ENCODE measurements around the gene R3HDM2.

GRCh38 chr12:57299514-57300016, 131.3 kb downstream of the R3HDM2 start:
- TF ChIP-seq CTCF (IDR thresholded peaks at IDR 0.05) (no peak), POLR2A (IDR thresholded peaks at IDR 0.05) (no peak)

Data from suprapubic skin (tissue), 3 donors.